GM12874 (cell line): ENCODE results near the gene LDB2.

Experiments used
- CTCF ChIP-seq: IDR thresholded peaks from 2 replicates; pipeline ENCODE4 v1.5.1; 2011; ENCODE audit warnings: low read depth, mild to moderate bottlenecking, control low read depth, low read length, moderate library complexity; ENCODE audit not compliant: insufficient read depth

LDB2 gene

GRCh38 chr4:16857425-16857824, 41.0 kb downstream of the LDB2 start:
- TF ChIP-seq CTCF: no peak

- no peak for TF ChIP-seq CTCF
Measured at GRCh38 chr4:16853640-16854039, 44.8 kb downstream of the LDB2 start.

- TF ChIP-seq CTCF: no peak
Measured at GRCh38 chr4:16852644-16853043, 45.8 kb downstream of the LDB2 start.

GRCh38 chr4:16852228-16852627, 46.2 kb downstream of the LDB2 start:
- TF ChIP-seq CTCF: no peak

GRCh38 chr4:16846540-16847117, 51.8 kb downstream of the LDB2 start:
- no peak for TF ChIP-seq CTCF

- no peak for TF ChIP-seq CTCF
Measured at GRCh38 chr4:16844816-16845586, 53.4 kb downstream of the LDB2 start.

GRCh38 chr4:16843831-16844508, 54.5 kb downstream of the LDB2 start:
- no peak for TF ChIP-seq CTCF
